MV-4-11 (cell line): ENCODE measurements around the gene MX1.

Experiments used
- DNase-seq: peaks from one replicate; lab custom pipeline; 2025; lab: John Stamatoyannopoulos, UW

The MX1 gene

DNA sequence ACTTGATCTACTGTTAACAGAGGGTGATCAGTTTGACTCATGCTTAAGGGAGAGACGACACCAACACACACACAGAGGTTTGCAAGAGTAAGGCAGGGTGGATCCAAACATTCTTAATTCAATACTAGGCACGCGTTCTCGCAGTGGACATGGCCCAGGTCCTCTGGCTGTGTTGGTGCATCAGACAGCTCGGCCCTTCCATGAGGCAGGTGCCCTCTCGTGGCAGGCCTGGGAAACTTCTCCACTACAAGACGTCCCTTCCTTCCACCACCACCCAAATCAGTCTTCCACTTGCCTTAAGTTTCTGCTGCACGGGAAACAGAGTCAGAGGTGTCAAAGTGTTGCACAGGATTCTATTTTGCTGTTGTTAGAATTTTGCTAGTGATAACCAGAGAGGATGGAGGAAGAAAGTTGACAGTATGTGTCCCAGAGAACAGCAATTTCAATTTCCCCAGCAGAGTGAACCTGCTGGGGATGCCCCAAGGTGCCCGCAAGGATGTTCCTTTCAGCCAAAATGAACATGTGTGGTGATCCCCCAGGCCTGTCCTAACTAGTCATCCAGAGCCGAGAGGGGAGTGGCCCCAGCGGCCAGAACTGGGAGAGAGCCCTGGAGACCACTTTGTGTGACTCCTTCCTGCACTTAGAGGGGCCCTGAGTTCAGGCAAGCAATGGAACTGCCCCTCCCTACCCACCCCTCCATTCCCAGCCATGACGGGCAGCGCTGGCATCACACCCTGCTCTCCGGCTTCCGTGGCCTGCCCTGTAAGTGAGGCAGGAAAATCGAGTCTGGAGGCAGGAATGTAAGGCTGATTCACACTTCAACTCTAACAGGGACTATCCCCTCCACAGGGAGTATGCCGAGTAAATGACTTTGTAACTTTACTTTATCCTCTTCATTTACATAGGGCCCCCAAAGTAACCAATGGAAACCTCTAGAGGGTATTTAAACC lies 34.8 kb downstream of the MX1 start:
- peak; percentile 35 for DNase-seq

- DNase-seq = peak; percentile 11
Measured at GRCh38 chr21:41465176-41465781, 39.2 kb downstream of the MX1 start.

DNA sequence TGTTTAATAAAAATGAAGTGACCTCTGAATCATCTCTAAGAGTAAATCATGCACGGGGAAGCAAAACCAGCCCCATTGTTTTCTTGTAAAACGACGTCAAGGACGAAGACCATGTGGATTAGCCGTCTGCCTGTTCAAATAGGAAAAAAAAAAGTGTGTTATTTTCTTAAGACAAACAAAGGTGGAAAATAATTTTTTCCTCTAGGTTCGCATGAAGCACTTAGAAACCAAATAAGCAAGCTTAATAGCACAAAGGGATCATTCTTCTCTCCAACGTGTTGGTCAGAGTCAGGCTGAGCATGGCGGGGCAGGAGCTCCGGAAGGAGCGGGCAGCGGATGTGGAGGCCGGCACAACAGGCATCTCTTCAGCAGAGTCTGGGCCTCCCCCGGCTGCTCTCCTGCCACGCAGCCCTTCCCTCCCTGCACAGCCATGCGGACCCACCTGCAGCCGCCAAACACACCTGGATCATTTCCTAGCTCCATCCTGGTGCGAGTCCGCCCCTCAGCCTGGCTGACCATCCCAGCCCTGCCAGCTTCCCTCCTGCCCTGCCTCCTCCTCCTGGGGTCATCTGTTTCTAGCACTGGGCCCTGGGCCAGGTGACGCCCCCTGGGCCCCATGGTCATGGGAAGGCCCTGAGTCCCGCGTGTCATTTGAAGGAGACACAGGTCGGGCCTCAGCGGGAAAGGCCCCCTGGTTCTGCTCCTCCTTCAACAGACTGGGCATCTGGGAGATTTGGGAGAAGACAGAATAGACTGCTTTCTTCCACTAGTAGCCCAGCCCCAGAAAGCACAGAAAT lies 40.2 kb downstream of the MX1 start:
- DNase-seq = no peak

- no peak for DNase-seq
Measured at GRCh38 chr21:41470054-41470453, 44.0 kb downstream of the MX1 start.

GRCh38 chr21:41472753-41473548 lies 46.9 kb downstream of the MX1 start:
- no peak for DNase-seq

- no peak for DNase-seq
Measured at GRCh38 chr21:41475714-41476420, 49.8 kb downstream of the MX1 start.

- peak; percentile 29 for DNase-seq
Measured at GRCh38 chr21:41477641-41478318, 51.7 kb downstream of the MX1 start.

- peak; percentile 58 for DNase-seq
Measured at GRCh38 chr21:41478319-41479177, 52.5 kb downstream of the MX1 start.

- DNase-seq = no peak
Measured at GRCh38 chr21:41479686-41480085, 53.6 kb downstream of the MX1 start.

GRCh38 chr21:41480086-41480690 lies 54.1 kb downstream of the MX1 start:
- DNase-seq = no peak

DNA sequence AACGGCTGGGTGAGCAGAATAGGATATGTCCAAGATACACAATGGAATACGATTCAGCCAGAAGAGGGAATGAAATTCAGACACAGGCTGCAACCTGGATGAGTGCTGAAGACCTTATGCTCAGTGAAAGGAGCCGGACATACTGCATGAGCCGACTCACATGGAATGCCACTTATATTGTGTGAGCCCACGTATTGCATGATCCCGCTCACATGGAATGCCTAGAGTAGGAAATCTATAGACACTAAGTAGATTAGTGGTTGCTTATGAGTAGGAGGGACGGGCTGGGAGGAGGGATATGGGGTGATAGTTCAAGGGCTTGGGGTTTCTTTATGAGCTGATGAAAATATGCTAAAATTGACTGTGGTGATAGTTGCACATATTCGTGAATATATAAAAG lies 55.2 kb downstream of the MX1 start:
- no peak for DNase-seq

- no peak for DNase-seq
Measured at GRCh38 chr21:41482301-41482700, 56.3 kb downstream of the MX1 start.

- peak; percentile 16 for DNase-seq
Measured at GRCh38 chr21:41482980-41483379, 56.9 kb downstream of the MX1 start.

- DNase-seq = peak; percentile 14
Measured at GRCh38 chr21:41483415-41483814, 57.4 kb downstream of the MX1 start.

DNA sequence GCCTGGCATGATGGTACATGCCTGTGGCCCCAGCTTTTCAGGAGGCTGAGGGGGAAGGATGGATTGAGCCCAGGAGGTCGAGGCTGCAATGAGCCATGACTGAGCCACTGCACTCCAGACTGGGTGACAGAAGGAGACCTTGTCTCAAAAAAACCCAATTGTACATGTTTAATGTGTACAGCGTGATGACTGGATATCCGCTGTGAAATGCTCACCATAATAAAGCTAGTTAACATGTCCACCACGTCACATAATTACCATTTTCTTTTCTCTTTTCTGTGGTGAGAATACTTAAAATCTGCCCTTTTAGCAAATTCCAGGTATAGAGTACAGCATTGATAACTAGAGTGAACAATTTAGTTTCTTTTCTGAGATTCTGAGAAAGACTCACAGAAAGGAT lies 57.9 kb downstream of the MX1 start:
- DNase-seq = no peak

DNA sequence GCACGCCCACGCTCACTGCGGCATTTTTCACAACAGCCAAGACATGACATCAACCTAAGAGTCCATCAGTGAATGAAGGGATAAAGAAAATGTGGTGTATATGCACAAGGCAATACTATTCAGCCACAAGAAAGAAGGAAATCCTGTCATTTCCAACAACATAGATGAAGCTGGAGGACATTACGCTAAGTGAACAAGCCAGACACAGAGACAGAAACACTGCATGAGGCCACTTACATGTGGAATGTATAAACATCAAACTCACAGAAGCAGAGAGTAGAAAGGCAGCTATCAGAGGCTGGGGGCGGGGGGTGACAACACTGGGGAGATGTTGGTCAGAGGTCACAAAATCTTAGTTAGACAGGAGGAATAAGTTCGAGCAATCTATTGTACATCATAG lies 61.0 kb downstream of the MX1 start:
- DNase-seq = no peak

DNA sequence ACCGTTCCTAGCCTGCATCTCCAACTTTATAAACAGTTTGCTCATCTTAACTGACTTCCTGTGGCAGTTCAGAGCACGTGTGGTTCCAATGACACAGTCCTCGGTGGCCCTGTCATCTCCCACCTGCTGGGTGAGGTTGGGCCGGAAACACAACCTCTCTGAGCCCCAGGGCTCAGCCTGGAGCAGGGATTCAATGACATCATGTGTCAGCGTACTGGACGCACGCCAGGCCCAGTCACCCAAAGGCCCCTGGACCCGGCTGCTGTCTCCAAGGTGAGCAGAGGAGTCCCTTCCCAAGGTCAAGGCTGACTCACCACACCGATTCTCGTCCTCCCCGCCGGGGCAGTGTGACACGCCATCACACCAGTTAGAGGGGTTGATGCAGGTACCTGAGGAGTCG lies 62.0 kb downstream of the MX1 start:
- DNase-seq = no peak

DNA sequence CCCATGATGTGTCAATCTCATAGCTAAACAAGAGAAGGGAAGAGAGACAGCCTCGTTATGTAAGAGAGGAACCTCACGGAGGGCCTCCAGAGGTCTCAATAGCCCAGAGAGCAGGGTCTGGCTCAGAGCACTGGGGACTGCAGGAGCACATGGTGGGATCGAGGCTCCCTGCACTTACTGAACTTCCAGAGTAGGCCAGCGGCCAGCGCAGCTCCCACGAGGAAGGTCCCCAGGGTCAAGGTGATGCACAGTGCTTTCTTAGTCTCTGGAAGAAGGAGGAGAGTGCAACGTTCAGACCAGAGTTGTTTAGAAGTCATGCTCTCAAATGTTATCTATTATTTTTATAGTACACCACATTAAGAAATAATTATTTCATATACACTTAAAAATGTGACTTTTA lies 63.3 kb downstream of the MX1 start:
- no peak for DNase-seq

DNA sequence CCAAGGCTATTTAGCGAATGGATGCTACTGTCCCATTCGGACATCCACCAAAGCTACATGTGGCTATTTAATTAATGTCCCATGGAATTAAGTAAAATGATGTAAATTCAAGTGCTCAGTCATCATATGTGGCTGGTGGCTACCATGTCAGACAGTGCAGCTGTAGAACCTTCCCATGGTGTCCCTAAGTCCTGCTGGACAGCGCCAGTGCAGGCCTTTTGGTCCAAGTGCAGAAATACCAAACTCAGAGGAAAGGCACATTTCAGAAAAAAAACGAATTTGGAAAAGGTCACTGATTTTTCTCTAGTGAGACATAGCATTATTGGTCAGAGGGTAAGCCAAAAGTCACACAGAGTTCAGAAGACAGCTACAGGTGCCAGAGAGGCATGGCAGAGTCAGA lies 64.3 kb downstream of the MX1 start:
- no peak for DNase-seq
